ENCODE data around the gene ICE2.

Gene ICE2

DNA sequence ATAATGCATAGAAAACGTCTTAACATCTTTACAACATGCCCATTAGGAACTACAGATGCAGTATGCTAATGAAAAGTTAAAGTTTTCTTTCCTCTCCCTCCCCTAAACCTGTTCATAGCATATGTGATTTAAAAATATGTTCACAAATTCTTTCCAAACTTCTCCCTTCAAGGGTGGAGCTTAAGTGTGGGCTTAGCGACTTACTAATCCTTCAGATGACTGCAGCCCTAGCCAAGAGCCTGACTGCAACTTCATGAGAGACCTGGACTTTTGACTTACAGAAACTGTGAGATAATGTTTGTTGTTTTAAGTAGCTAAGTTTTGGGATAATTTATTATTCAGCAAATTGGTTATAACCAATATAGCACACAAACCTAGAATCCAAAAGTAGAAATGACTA is 59.2 kb downstream of the ICE2 start:
- no peak overlapping the region for H2BK15ac ChIP-seq (ENCODE audit: low read length)
- no peak overlapping the region for H2AK5ac ChIP-seq (ENCODE audit: low read depth, low read length)
- WGBS, 2 donors (ENCODE audit: extremely low coverage in 2 of 2, insufficient read length in 2 of 2, insufficient replicate concordance in 1 of 2): no CpG with 5 or more reads among the region's 2 CpGs

GRCh38 chr15:60418096-60418495 is 60.8 kb downstream of the ICE2 start:
- Histone ChIP-seq H2BK120ac (ENCODE audit: low read depth, low read length) (no peak overlapping the region), H3K27ac (replicated peaks; ENCODE audit: low read length) (no peak overlapping the region), H2AFZ (ENCODE audit: low read length) (no peak overlapping the region), H3K36me3 (replicated peaks in 1 of 2; ENCODE audit: control insufficient read depth in 2 of 2, insufficient read depth in 2 of 2, low read length in 2 of 2) (peaks cover 0 to 26% of the 10 kb centered on the region in 2 donors), H3K4me1 (ENCODE audit: control insufficient read depth in 2 of 2, insufficient read depth in 1 of 2, low read depth in 1 of 2, low read length in 2 of 2) (peaks cover 0 to 2% of the 10 kb centered on the region in 2 donors), H3K18ac (ENCODE audit: low read length) (no peak overlapping the region), H3K23ac (ENCODE audit: low read depth, low read length, poor library complexity) (no peak overlapping the region), H4K91ac (ENCODE audit: low read depth, low read length, poor library complexity) (no peak overlapping the region), H3K9me3 (replicated peaks in 1 of 2; ENCODE audit: control insufficient read depth in 2 of 2, insufficient read depth in 1 of 2, low read depth in 1 of 2, low read length in 2 of 2) (no peaks in the 10 kb centered on the region), H2AK5ac (ENCODE audit: low read depth, low read length) (no peak overlapping the region), H2BK5ac (ENCODE audit: low read length) (no peak overlapping the region), H3K4ac (ENCODE audit: low read length) (no peak overlapping the region), H3K14ac (ENCODE audit: low read length) (no peak overlapping the region), H3K4me3 (ENCODE audit: low read length in 2 of 2) (no peak overlapping the region), H3K27me3 (ENCODE audit: control insufficient read depth in 3 of 3, insufficient read depth in 3 of 3, low read depth in 1 of 3, low read length in 3 of 3) (no peaks in the 10 kb centered on the region), H2BK15ac (ENCODE audit: low read length) (no peak overlapping the region), H3K4me2 (ENCODE audit: insufficient read depth, low read length, poor library complexity, severe bottlenecking) (no peak overlapping the region), H4K8ac (ENCODE audit: low read depth, low read length) (no peak overlapping the region), H2BK12ac (ENCODE audit: low read length) (no peak overlapping the region), H3K79me1 (ENCODE audit: low read depth, low read length) (no peaks in the 10 kb centered on the region), H3K9ac (ENCODE audit: low read depth, low read length, poor library complexity) (no peak overlapping the region)
- no peak for DNase-seq (ENCODE audit: low spot score)
- WGBS, 2 donors (ENCODE audit: extremely low coverage in 2 of 2, insufficient read length in 2 of 2, insufficient replicate concordance in 1 of 2): 100% methylated on average over 1 of the region's 3 CpGs; no CpG with 5 or more reads in 1 of the 2 donors

More for the DNA sequence above, 59.2 kb downstream of the ICE2 start:
- H2BK5ac ChIP-seq (ENCODE audit: low read length): no peak overlapping the region
- no peaks in the 10 kb centered on the region for H3K9me3 ChIP-seq (replicated peaks in 1 of 2; ENCODE audit: control insufficient read depth in 2 of 2, insufficient read depth in 1 of 2, low read depth in 1 of 2, low read length in 2 of 2)
- H3K27me3 ChIP-seq (ENCODE audit: control insufficient read depth in 3 of 3, insufficient read depth in 3 of 3, low read depth in 1 of 3, low read length in 3 of 3): no peaks in the 10 kb centered on the region
- H3K27ac ChIP-seq (replicated peaks; ENCODE audit: low read length): no peak overlapping the region
- H3K4me1 ChIP-seq (ENCODE audit: control insufficient read depth in 2 of 2, insufficient read depth in 1 of 2, low read depth in 1 of 2, low read length in 2 of 2): peaks cover 5 to 15% of the 10 kb centered on the region in 2 donors
- H3K14ac ChIP-seq (ENCODE audit: low read length): no peak overlapping the region
- DNase-seq (ENCODE audit: low spot score): no peak
- no peak overlapping the region for H2BK12ac ChIP-seq (ENCODE audit: low read length)
- no peak overlapping the region for H3K23ac ChIP-seq (ENCODE audit: low read depth, low read length, poor library complexity)
- no peak overlapping the region for H3K4me2 ChIP-seq (ENCODE audit: insufficient read depth, low read length, poor library complexity, severe bottlenecking)
- H2BK120ac ChIP-seq (ENCODE audit: low read depth, low read length): no peak overlapping the region
- no peaks in the 10 kb centered on the region for H3K79me1 ChIP-seq (ENCODE audit: low read depth, low read length)
- H3K36me3 ChIP-seq (replicated peaks in 1 of 2; ENCODE audit: control insufficient read depth in 2 of 2, insufficient read depth in 2 of 2, low read length in 2 of 2): peaks cover 0 to 29% of the 10 kb centered on the region in 2 donors
- H4K91ac ChIP-seq (ENCODE audit: low read depth, low read length, poor library complexity): no peak overlapping the region
- no peak overlapping the region for H3K4ac ChIP-seq (ENCODE audit: low read length)
- no peak overlapping the region for H3K9ac ChIP-seq (ENCODE audit: low read depth, low read length, poor library complexity)
- no peak overlapping the region for H3K18ac ChIP-seq (ENCODE audit: low read length)
- H4K8ac ChIP-seq (ENCODE audit: low read depth, low read length): no peak overlapping the region
- no peak overlapping the region for H2AFZ ChIP-seq (ENCODE audit: low read length)
- H3K4me3 ChIP-seq (ENCODE audit: low read length in 2 of 2): no peak overlapping the region

GRCh38 chr15:60417112-60417511 is 61.8 kb downstream of the ICE2 start:
- no peak overlapping the region for H2BK5ac ChIP-seq (ENCODE audit: low read length)
- H2BK120ac ChIP-seq (ENCODE audit: low read depth, low read length): no peak overlapping the region
- H4K8ac ChIP-seq (ENCODE audit: low read depth, low read length): no peak overlapping the region
- no peak overlapping the region for H2BK15ac ChIP-seq (ENCODE audit: low read length)
- no peak overlapping the region for H3K4me3 ChIP-seq (ENCODE audit: low read length in 2 of 2)
- H3K79me1 ChIP-seq (ENCODE audit: low read depth, low read length): no peaks in the 10 kb centered on the region
- no peak overlapping the region for H2AFZ ChIP-seq (ENCODE audit: low read length)
- H3K14ac ChIP-seq (ENCODE audit: low read length): no peak overlapping the region
- peaks cover 0 to 16% of the 10 kb centered on the region in 2 donors for H3K36me3 ChIP-seq (replicated peaks in 1 of 2; ENCODE audit: control insufficient read depth in 2 of 2, insufficient read depth in 2 of 2, low read length in 2 of 2)
- no peak overlapping the region for H3K9ac ChIP-seq (ENCODE audit: low read depth, low read length, poor library complexity)
- H3K23ac ChIP-seq (ENCODE audit: low read depth, low read length, poor library complexity): no peak overlapping the region
- no peak overlapping the region for H2BK12ac ChIP-seq (ENCODE audit: low read length)
- H3K18ac ChIP-seq (ENCODE audit: low read length): no peak overlapping the region
- no peaks in the 10 kb centered on the region for H3K4me1 ChIP-seq (ENCODE audit: control insufficient read depth in 2 of 2, insufficient read depth in 1 of 2, low read depth in 1 of 2, low read length in 2 of 2)
- no peaks in the 10 kb centered on the region for H3K9me3 ChIP-seq (replicated peaks in 1 of 2; ENCODE audit: control insufficient read depth in 2 of 2, insufficient read depth in 1 of 2, low read depth in 1 of 2, low read length in 2 of 2)
- no peak overlapping the region for H4K91ac ChIP-seq (ENCODE audit: low read depth, low read length, poor library complexity)
- no peak overlapping the region for H3K4ac ChIP-seq (ENCODE audit: low read length)
- no peak for DNase-seq (ENCODE audit: low spot score)
- no CpG with 5 or more reads among the region's 4 CpGs for WGBS, 2 donors (ENCODE audit: extremely low coverage in 2 of 2, insufficient read length in 2 of 2, insufficient replicate concordance in 1 of 2)
- H3K4me2 ChIP-seq (ENCODE audit: insufficient read depth, low read length, poor library complexity, severe bottlenecking): no peak overlapping the region
- H2AK5ac ChIP-seq (ENCODE audit: low read depth, low read length): no peak overlapping the region
- no peak overlapping the region for H3K27ac ChIP-seq (replicated peaks; ENCODE audit: low read length)
- no peaks in the 10 kb centered on the region for H3K27me3 ChIP-seq (ENCODE audit: control insufficient read depth in 3 of 3, insufficient read depth in 3 of 3, low read depth in 1 of 3, low read length in 3 of 3)

- Histone ChIP-seq H3K18ac (ENCODE audit: low read length) (no peak overlapping the region), H3K36me3 (replicated peaks in 1 of 2; ENCODE audit: control insufficient read depth in 2 of 2, insufficient read depth in 2 of 2, low read length in 2 of 2) (peaks cover 0 to 12% of the 10 kb centered on the region in 2 donors), H3K4me2 (ENCODE audit: insufficient read depth, low read length, poor library complexity, severe bottlenecking) (no peak overlapping the region), H3K23ac (ENCODE audit: low read depth, low read length, poor library complexity) (no peak overlapping the region), H3K4me3 (ENCODE audit: low read length in 2 of 2) (no peak overlapping the region), H3K27ac (replicated peaks; ENCODE audit: low read length) (no peak overlapping the region), H2BK120ac (ENCODE audit: low read depth, low read length) (no peak overlapping the region), H4K8ac (ENCODE audit: low read depth, low read length) (no peak overlapping the region), H3K14ac (ENCODE audit: low read length) (no peak overlapping the region), H3K9me3 (replicated peaks in 1 of 2; ENCODE audit: control insufficient read depth in 2 of 2, insufficient read depth in 1 of 2, low read depth in 1 of 2, low read length in 2 of 2) (no peaks in the 10 kb centered on the region), H2BK5ac (ENCODE audit: low read length) (no peak overlapping the region), H3K79me1 (ENCODE audit: low read depth, low read length) (no peaks in the 10 kb centered on the region), H4K91ac (ENCODE audit: low read depth, low read length, poor library complexity) (no peak overlapping the region), H3K4me1 (ENCODE audit: control insufficient read depth in 2 of 2, insufficient read depth in 1 of 2, low read depth in 1 of 2, low read length in 2 of 2) (no peaks in the 10 kb centered on the region), H2AK5ac (ENCODE audit: low read depth, low read length) (no peak overlapping the region), H2BK12ac (ENCODE audit: low read length) (no peak overlapping the region), H3K4ac (ENCODE audit: low read length) (no peak overlapping the region), H2BK15ac (ENCODE audit: low read length) (no peak overlapping the region), H3K27me3 (ENCODE audit: control insufficient read depth in 3 of 3, insufficient read depth in 3 of 3, low read depth in 1 of 3, low read length in 3 of 3) (no peaks in the 10 kb centered on the region), H3K9ac (ENCODE audit: low read depth, low read length, poor library complexity) (no peak overlapping the region), H2AFZ (ENCODE audit: low read length) (no peak overlapping the region)
- DNase-seq (ENCODE audit: low spot score): no peak
- no CpG with 5 or more reads among the region's 3 CpGs for WGBS, 2 donors (ENCODE audit: extremely low coverage in 2 of 2, insufficient read length in 2 of 2, insufficient replicate concordance in 1 of 2)
Observed at GRCh38 chr15:60416484-60416883, 62.5 kb downstream of the ICE2 start.

Data from neuronal stem cell (in vitro differentiated cells).